Measurements from ENCODE around the gene TRIM66.

DNA sequence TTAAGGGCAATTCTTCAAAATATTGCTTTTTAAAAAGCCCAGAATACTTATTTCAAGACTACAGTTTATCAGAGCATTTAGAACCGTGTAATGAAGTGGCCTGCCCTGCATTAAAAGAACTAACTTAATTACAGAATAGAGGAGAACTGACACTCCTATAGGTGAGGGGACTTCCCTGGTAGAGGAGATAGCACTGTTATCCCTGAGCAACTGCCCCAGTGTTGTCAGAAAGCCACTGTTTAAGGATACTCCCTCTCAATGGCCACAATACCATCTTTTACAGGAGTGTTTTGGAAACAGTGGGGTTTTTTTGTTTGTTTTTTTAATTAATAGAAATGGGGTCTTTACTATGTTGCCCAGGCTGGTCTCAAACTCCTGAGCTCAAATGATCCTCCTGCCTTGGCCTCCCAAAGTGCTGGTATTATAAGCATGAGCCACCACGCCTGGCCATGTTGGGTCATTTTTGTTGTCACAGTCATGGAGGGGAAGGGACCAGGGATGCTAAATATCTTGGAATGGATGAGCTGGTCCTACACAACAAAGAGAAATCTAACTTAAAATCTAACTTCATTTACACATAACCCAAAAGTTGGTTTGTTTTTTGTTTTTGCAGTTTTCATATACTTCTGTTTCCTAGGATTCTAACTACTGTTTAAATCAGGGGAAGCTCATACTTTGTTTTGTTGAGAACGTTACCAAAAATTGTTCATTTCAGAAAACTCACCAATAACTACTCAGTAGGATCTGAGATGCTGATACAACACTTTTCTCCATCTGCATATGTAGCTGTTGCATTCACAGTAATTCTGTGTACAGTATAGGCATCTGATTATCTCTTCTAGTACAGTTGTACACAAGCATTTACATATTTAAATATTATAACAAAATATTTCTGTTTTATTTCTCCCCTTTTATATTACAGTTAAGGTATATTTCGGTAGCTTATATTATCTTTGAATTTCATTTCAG lies 8.2 kb upstream of the TRIM66 start:
- TF ChIP-seq CTCF (IDR thresholded peaks at IDR 0.05) (no peak), POLR2A (IDR thresholded peaks at IDR 0.05) (no peak)
